Measurements from ENCODE around the gene ACOX3.
"Not testable (repeated sequence)": the region's sequence is repeated elsewhere in the genome, so short reads cannot be mapped to it uniquely, and the experiment has no call there.

ACOX3 gene

DNA sequence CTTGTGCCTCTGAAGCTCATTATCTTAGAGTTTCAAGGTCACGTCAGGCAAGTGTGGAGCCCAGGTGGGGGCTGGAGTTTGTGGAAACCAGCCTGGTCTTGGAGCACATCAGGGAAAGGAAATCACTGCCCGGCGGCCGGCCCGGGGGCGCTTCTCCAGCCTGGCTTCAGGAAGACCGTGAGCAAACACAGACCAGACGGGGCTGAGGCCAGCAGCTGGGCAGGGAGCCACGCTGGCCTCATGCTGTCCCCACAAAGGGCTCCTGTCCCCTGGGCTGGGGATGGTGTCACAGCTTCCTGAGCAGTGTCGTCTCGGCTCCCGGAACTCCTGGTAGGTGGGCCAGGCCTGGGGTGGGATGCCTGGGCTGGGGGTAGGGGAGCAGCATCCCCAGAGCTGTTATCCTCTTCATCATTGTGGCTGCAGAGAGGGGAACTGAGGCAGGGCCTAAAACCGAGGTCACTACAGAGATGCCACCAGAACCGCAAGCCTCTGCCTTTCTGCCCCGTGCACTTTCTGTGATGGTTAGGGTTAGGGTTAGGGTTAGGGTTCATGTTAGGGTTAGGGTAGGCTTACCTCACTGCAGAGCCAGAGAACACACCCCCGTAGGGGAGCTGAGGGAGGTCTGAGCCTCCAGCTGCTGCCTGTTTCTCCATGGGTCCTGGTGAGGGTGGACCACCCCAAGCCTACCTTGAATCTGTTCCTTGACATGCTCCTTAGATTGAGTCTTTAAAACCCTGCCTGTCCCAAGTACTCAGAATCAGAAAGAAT is 93.5 kb downstream of the ACOX3 start:
- no peak overlapping the region for H3K4me3 ChIP-seq (ENCODE audit: low read depth, low read length)
- no peak for DNase-seq (ENCODE audit: low read depth)

DNA sequence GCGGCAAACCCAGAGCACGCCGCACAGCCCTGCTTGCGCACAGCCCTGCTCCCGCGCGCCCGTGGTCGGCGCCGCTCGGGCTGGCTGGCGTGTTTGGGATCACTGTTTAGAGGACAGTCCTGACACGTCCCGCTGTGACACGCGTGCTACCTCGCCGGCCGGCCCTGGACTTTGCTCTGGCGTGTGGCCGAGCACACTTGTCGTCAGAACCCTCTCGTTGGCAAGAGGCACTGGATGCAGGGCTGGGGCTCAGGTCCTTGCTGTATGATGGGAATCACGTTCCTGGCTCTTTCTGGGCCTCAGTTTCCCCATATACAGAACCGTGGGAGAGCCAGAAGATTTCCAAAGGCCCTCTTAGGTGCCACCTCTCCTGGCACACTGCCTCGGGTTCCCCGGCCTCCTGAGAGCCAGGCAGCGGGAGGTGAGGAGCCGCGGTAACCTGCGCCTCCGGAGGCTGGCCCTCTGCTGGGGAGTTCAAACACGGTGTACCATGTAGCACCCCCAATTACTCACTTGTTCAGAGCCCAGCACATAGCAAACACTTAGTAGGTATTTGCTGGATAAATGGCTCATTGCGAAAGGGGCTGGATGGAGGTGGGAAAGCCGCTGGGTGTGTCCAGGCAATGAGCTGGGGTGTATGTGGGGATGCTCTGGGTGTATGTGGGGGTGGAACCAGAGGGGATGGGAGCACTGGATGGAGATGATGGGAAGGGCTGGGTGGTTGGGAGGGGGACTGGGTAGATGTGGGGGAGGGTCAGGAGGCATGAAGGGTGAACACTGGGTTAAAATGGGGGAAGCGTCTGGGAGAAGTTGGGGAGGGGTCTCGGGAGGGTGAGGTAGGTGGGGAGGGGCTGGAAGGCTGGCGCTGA is 94.3 kb downstream of the ACOX3 start:
- no peak overlapping the region for H3K4me3 ChIP-seq (ENCODE audit: low read depth, low read length)
- no peak for DNase-seq (ENCODE audit: low read depth)

DNA sequence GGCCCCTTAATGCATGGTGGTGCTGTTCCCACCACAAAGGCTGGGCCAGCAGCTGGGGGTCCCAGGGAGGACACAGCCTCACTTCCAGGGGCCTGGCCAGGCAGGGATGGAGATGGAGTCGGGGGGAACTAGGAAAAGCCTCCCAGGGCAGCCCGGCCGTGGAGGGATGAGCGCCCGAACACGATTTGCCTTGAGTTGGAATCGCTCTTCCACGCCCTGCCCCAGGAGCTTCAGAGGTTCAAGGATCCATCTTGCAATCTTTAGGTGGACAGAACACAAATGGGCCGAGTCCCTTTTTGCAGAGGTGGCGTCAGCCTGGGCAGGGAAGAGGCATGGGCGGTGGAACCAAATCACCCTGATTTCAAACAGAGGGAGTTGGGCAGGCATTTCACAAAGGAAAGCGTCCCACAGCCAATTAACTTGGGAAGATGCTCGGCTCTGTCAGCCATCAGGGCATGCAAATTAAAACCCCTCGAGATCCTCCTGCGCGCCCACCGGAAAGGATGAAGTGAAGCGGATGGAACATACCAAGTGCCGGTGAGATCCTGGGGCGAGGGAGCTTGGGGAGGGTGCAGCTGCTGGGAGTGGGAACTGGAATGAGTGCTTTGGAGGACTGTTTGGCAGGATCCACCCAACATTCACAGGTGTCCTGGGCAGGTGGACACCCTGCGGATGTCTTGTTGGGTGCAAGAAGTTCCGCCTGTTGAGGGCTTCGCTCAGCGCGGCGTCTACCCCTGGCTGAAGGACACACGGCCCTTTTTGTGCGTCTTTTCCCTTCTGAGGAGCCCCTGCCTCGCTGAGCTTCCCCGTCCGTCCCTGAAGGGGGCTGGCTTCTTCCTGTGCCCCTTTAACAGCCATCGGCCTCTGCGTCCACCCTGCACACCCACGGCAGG is 95.2 kb downstream of the ACOX3 start:
- no peak overlapping the region for H3K4me3 ChIP-seq (ENCODE audit: low read depth, low read length)
- no peak for DNase-seq (ENCODE audit: low read depth)

DNA sequence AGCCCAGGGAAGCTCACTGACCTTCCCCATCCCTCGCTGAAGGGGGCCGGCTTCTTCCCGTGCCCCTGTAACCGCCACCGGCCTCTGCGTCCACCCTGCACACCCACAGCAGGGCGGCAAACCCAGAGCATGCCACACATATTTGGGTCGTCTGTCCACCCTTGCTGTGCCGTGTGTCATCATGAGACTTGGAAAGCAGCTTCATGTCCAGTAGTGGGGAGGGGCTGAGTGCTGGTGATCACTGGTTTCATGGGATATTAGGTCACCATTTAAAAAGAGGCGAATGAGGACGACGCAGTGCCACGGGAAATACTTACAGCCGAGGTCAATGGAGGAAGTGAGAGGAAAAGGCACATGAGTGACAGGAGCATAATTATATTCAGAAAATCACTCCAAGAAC is 96.1 kb downstream of the ACOX3 start:
- no peak for DNase-seq (ENCODE audit: low read depth)
- no peak overlapping the region for H3K4me3 ChIP-seq (ENCODE audit: low read depth, low read length)

DNA sequence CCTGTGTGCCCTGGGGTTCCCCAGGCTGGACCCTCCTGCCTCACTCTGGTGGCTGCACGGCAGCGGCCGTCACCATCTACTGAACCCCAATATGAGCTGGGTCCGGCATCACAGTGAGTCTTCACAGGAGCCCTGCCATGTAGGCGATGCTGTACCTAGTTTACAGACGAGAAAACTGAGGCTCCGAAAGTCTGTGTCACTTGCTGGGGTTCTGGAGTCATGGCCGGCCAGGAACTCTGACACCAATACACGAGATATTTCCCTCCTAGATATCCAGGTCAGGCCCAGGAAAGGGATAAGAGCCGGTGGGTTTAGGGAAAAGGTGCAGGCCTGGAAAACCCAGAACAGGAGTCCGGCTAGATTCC is 96.6 kb downstream of the ACOX3 start:
- no peak for DNase-seq (ENCODE audit: low read depth)
- H3K4me3 ChIP-seq (ENCODE audit: low read depth, low read length) = no peak overlapping the region

DNA sequence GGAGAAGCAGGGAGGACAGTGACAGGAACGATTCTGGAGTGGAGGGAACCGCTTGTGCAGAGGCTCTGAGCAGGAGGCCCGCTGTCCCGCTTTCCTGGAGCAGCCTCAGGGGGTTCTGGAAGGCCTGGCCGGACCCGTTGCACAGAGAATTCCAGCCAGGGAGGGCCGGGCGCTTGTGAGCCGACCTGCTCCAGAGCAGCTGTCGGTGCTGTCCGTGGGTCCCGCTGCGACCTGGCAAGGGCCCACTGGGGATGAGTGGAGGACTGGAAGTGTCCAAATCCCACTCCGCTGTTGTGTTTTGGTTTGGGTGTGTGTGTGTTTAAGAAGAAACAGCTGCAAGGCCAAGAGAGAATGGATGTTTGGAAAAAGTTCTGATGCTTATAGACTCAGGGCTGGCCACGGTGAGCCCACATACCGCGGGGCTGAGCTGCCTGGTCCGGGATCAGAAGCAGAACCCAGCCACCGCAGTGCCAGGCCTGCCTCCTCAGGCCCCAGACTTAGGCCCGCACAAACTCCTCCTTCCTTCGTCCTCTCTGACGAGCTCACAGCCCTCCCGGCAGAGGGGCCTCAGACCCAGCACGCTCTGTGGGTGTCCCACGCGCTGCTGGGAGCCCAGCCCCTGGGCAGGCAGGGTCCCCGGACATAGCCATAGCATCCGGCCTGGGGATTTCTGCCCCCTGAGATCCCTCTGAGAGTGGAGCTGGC is 97.1 kb downstream of the ACOX3 start:
- no peak for DNase-seq (ENCODE audit: low read depth)
- H3K4me3 ChIP-seq (ENCODE audit: low read depth, low read length) = no peak overlapping the region

DNA sequence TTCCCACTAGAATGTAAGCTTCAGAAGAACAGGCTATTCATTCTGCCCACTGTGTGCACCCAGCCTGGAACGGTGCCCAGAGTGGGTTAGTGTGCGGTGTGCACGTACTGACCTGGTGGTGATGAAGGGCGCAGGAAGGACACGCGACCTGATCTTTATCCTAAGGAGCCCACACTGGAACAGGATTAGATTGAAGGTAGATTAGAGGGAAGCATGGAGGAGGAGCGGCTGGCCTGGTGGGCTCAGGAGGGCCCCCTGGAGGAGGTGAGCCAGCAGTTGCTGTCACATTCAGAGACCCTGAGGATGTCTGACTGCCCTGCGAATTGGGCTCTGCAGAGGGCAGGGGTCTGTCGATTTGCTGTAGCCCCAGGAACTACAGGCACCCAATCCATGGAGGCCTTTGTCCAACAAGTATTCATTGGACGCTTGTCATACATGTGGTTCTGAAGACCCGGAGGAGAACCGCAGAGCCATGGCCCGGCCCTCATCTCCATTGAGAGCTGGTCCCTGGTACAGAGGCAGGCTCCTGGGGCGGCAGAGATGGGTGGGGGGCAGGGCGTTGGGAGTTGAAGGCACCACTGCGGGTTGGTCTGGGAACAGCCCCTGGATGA is 97.8 kb downstream of the ACOX3 start:
- DNase-seq (ENCODE audit: low read depth) = no peak
- no peak overlapping the region for H3K4me3 ChIP-seq (ENCODE audit: low read depth, low read length)

DNA sequence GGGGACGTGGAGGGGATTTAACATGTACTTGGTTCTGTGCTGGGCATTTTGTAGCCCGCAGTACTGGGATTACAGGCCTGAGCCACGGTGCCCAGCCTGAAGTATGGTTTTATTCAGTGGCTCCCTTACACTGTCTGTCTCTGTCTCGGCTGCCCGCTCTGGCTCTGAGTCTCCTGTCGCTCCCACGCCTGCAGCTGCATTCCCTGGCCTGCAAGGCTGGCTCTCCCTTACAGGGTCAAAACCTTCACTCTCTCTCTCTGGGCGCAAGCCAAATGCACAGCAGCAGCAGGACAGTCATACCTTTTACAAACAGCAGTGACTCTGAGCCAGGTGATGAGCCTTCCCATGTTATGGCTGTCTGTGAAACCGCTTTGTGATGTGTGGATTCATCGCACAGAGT is 98.8 kb downstream of the ACOX3 start:
- H3K4me3 ChIP-seq (ENCODE audit: low read depth, low read length) = no peak overlapping the region
- no peak for DNase-seq (ENCODE audit: low read depth)

DNA sequence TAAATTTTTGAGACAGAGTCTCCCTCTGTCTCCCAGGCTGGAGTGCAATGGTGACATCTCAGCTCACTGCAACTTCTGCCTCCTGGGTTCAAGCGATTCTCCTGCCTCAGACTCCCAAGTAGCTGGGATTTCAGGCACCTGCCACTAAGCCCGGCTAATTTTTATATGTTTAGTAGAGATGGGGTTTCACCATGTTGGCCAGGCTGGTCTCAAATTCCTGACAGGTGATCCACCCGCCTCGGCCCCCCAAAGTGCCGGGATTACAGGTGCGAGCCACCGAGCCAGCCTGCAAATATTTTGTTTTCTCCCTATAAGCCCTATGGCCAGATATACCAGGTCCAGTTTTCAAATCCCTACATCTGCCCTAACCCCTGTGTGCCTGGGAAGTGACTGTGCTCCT is 99.2 kb downstream of the ACOX3 start:
- not testable (repeated sequence) for H3K4me3 ChIP-seq (ENCODE audit: low read depth, low read length); DNase-seq (ENCODE audit: low read depth)

DNA sequence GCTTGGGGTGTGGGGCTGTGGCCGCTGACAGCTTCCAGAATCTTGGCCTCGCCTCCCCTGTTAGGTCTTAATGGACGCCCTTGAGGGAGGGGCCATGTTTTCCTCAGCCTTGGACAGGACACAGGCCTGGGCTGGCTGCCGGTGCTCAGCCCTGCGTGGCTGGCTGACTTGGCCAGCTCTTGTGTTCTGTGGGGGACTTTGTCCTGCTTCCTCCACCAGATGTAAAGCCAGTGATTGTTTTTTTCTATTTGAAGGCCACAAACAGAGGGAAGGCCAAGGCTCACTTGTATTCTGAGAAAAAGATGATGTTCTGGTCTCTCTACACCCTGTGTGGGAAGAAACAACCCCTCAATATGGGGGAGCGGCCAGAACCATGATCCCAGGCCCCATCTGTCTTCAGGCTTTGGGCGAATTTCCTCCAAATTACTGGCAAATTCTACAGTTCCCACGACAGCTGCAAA is 99.7 kb downstream of the ACOX3 start:
- H3K4me3 ChIP-seq (ENCODE audit: low read depth, low read length) = no peak overlapping the region
- no peak for DNase-seq (ENCODE audit: low read depth)

DNA sequence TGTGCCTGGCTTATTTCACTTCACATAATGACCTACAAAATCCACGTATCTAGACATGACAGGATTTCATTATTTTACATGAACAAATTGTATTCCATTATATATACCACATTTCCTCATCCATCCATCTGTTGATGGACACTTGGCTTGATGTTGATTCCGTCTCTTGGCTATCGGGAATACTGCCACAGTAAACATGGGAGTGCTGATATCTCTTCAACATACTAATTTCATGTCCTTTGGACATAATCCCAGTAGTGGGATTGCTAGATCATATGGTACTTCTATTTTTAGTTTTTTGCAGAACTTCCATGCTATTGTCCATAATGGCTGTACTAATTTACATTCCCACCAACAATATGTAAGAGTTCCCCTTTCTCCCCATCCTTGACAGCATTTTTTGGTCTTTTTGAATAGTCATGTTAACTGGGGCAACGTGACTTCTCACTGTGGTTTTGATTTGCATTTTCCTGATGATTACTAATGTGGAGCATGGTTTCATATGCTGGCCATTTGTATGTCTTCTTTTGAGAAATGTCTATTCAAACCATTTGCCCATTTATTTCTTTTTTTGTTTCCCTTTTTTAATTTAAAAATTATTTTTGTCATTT is 102.1 kb downstream of the ACOX3 start:
- no peak overlapping the region for H3K4me3 ChIP-seq (ENCODE audit: low read depth, low read length)
- no peak for DNase-seq (ENCODE audit: low read depth)

DNA sequence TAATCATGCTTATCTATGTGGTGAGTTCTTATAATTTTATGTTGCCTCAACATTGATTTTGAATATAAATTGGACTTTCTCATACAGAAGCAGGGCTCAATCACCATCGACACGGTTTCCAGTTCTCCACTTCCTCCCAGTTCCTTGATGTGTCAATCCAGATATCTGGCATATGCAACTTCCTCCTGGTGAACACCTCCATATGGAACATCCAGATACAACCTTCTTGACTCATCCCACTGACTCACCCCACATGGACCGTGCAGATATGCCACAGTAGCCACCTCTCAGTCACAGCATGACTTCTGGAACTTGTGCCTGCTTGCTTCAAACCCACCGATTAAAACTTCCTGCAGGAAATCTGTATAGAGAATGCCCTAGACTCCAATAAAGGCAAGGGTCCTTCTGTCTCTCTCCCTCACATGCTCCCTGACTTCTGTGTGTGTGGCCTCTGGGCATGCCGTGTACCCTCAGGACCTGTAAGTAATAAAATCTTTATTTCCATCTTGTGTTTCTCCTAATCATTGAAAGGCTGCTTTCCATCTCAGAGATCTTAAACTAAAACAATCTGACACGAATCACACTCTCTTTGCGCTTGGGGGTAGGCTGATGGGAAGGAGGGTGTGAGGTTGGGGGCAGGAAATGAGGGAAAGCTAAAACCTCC is 104.0 kb downstream of the ACOX3 start:
- no peak for DNase-seq (ENCODE audit: low read depth)

DNA sequence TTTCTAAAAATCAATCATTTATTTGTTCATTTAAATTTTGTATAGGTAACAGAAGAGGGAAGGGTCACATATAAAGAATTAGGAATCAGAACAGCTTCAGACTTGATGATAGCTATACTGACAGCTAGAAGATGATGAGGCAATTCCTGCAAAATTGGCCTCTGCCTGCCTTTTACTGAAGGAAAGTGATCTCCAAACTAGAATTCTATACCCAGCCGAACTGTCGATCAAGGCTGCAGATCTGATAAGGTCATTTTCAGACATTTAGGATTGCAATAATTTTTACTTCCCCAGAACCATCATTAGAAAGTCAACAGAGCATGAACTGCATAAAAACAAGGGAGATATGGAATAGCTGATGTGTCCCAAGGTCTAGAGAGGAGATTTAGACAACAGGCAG is 104.7 kb downstream of the ACOX3 start:
- H3K4me3 ChIP-seq (ENCODE audit: low read depth, low read length) = no peak overlapping the region
- no peak for DNase-seq (ENCODE audit: low read depth)

More for the DNA sequence above, 104.0 kb downstream of the ACOX3 start:
- H3K4me3 ChIP-seq (ENCODE audit: low read depth, low read length) = no peak overlapping the region

DNA sequence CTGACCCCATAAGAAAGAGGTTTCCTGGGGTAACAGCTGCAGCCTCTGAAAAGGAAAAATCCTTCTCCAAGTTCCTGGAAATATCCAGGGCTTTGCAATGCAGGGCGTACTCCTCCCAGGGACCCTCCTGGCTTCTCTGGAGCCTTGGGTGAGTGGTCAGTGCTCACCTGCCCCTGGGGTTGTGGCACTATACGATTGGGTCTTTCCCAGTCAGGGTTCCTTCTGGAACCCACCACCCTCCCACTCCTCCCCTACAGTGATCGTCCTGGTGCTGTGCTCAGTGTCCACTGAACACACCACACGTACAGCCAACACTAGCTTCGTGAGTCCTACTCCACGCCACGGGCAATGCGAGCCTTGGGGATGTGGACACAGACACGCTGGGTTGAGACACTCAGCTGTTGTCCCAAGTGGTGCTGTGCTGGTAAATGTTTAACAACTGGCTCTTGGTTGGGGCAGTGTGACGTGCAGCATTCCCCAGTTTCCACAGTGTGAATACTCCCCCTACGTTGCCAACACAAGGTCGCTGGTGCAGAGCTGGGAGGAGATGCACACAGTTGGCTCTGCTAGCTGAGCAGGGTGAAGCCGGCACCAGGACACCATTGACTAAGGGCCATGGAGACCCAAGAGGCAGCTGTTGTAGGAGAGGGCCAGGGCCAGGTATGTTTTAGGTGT is 105.6 kb downstream of the ACOX3 start:
- no peak overlapping the region for H3K4me3 ChIP-seq (ENCODE audit: low read depth, low read length)
- DNase-seq (ENCODE audit: low read depth) = no peak

DNA sequence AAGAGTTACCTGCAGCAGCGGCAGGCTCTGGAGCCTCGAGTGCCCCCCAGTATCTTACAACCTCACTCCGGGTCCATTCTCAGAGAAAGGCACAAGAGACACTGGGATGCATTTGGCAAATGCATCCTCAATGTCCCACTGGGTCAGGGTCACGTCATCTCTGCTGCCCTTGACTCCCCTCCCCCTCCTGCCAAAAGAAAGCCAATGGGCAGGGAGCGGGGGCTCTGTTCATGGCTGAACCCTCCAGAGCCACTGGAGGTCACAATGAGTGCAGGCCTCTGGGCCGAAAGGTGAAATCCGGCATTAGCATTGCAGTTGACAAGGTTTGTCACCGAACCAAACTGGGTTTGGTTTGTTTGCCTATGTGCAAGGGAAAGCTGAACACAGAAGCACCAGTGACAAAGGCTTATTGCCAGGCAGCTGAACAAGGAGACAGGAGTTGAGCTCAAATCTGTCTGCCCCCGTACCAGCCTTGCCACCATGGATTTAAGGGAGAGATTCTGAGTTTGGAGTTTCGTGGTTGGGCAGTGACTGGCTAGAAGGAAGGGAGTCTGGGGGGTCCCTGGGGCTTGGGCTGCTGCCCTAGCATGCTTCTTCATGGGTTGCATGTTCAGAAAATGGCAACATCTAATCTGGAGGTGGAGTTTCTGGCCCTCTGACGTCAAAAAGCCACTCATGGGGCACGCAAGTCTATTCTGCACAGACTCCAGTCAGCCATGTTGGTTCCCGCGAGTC is 106.6 kb downstream of the ACOX3 start:
- DNase-seq (ENCODE audit: low read depth) = no peak
- no peak overlapping the region for H3K4me3 ChIP-seq (ENCODE audit: low read depth, low read length)

DNA sequence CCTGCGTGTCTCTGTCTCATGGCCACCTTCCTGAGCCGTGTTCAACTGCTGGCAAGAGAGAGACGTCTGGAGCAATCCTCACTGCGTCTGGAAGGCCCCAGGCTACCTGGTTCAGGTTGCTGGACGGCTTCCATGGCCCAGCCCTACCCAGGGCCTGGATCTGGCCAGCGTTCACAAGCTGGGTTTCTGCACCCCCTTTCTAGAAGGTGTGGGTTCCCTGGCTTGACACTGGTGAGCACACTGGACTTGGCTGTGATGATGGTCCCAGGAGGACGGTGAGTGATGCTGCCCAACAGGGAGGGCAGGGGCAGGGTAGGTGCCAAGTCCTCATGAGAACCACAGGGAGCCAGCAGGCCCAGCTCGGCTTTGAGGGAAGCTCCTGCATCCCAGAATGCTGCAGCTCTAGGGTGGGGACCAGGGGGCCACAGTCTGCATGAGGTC is 107.6 kb downstream of the ACOX3 start:
- DNase-seq (ENCODE audit: low read depth) = no peak
- H3K4me3 ChIP-seq (ENCODE audit: low read depth, low read length) = no peak overlapping the region

All from skeletal muscle cell (primary cell).